Measurements from ENCODE around the gene ZNF579.
A peak's percentile ranks its signal among the peaks of the same experiment; 100 is the strongest.

ZNF579 gene

DNA sequence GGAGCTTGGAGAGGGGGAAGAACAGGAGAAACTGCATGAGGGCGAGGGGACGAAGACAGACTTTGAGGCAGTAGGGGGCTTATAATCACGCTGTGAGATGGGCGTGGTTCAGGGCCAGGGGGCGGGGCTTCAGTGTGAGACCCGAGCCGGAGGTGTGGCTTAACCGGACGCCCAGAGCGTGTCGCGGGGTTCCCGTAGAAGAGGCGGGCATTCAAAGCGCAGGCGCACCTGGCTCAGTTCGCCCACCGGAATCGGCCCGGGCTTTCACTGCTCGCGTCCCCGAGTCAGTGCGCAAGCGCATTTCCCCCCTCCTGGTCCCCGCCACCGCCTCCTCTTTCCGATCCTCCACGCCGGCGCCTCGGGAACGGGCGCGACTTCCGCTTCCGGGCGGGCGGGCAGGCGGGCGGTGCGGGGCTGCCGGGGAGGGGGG, 24.6 kb upstream of the ZNF579 start:
- peak; percentile 91 for DNase-seq (ENCODE audit: low read depth)
- peak overlapping the region; percentile 98 for H3K4me3 ChIP-seq (ENCODE audit: low read depth, low read length)
- TF ChIP-seq CTCF (IDR thresholded peaks at IDR 0.05; ENCODE audit: low read depth, low read length, missing control alignments), result no peak

- DNase-seq (ENCODE audit: low read depth), result no peak
Measured at GRCh38 chr19:55603581-55604292, 23.1 kb upstream of the ZNF579 start.

DNA sequence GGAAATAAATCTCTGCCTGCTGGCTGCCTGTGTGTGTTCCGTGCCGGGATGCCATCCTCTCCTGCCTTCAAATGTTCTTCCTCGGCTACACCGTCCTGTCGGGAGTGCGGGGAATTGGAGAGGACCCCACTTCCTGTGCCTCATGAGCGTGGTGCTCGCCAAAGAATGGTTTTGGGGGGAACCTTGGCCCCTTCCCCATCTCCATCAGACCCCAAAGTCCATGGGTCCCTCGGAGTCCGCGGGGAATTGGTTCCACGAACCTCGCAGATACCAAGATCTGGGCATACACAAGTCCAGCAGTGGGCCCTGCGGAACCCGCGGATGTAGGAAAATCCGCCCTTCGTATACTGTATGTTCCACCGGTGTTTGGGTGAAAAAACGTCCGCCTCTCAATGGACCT, 22.5 kb upstream of the ZNF579 start:
- no peak for DNase-seq (ENCODE audit: low read depth)
- no peak for TF ChIP-seq CTCF (IDR thresholded peaks at IDR 0.05; ENCODE audit: low read depth, low read length, missing control alignments)
- H3K4me3 ChIP-seq (ENCODE audit: low read depth, low read length), result no peak overlapping the region

More at GRCh38 chr19:55603581-55604292, 23.1 kb upstream of the ZNF579 start:
- TF ChIP-seq CTCF (IDR thresholded peaks at IDR 0.05; ENCODE audit: low read depth, low read length, missing control alignments), result no peak
- no peak overlapping the region for H3K4me3 ChIP-seq (ENCODE audit: low read depth, low read length)

DNA sequence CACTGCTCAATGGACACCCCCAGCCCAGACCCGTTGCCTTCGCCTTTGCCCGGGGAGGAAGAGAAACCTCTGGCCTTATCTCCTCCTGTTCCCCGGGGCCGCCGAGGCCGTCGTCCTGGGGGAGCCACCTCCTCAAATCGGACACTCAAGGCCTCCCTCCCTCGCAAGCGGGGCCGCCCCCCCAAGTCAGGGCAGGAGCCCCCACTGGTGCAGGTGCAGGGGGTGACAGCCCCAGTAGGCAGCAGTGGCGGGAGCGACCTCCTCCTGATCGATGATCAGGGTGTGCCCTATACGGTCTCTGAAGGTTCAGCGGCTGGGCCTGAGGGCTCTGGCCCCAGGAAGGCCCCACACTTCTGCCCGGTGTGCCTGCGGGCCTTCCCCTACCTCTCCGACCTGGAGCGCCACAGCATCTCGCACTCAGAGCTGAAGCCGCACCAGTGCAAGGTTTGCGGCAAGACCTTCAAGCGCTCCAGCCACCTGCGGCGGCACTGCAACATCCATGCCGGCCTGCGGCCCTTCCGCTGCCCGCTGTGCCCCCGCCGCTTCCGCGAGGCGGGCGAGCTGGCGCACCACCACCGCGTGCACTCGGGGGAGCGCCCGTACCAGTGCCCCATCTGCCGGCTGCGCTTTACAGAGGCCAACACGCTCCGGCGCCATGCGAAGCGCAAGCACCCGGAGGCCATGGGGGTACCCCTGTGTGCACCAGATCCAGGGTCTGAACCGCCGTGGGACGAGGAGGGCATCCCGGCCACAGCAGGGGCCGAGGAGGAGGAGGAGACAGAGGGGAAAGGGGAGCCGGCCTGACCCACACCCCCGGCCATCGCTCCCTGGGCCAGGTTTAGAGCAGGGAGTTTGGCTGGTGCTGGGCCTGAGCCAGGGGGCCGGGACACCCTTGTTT, 21.7 kb upstream of the ZNF579 start:
- no peak for TF ChIP-seq CTCF (IDR thresholded peaks at IDR 0.05; ENCODE audit: low read depth, low read length, missing control alignments)
- no peak overlapping the region for H3K4me3 ChIP-seq (ENCODE audit: low read depth, low read length)
- DNase-seq (ENCODE audit: low read depth), result no peak

DNA sequence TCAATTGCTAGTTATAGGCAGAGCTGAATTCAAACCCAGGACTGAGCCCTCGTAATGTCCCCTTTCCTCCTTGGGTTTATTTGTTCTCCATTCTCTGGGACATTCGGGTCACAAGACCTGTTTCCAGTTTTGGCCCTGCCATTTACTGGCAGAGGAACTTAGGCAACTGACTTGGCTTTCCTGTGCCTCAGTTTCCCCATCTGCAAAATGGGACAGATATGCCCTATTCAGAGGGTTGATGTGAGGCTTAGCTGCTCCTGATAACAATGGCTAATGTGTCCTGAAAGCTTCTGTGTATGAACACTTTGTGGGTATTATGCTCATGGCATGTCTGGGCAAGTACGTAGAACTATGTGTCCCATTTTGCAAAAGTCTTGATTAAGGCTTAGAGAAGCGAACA, 20.4 kb upstream of the ZNF579 start:
- no peak for DNase-seq (ENCODE audit: low read depth)
- TF ChIP-seq CTCF (IDR thresholded peaks at IDR 0.05; ENCODE audit: low read depth, low read length, missing control alignments), result no peak
- H3K4me3 ChIP-seq (ENCODE audit: low read depth, low read length), result peak overlapping the region; percentile 90

- no peak for TF ChIP-seq CTCF (IDR thresholded peaks at IDR 0.05; ENCODE audit: low read depth, low read length, missing control alignments)
- peak overlapping the region; percentile 90 for H3K4me3 ChIP-seq (ENCODE audit: low read depth, low read length)
Measured at GRCh38 chr19:55600662-55601028, 20.0 kb upstream of the ZNF579 start.

More at GRCh38 chr19:55600662-55601028, 20.0 kb upstream of the ZNF579 start:
- DNase-seq (ENCODE audit: low read depth), result no peak

Data from GM12864 (cell line).